Fibroblast of skin of left biceps (primary cell): ENCODE data around the gene GHRL.

ENCODE experiments used
- DNase-seq, 2 experiments: peaks; one replicate each; pipeline ENCODE4 v3.0.0-alpha.2; 2013; ENCODE audit warnings: low read depth in 2 of 2

Gene GHRL

GRCh38 chr3:10292505-10293419 is at the start of gene GHRL:
Gene GHRL (minus strand): TSS chr3:10292947. CDS start chr3:10290180, 2,767 bp downstream.
- no peak for DNase-seq

- DNase-seq = no peak
Measured at GRCh38 chr3:10341901-10342398, 49.2 kb upstream of the GHRL start.

- no peak for DNase-seq
Measured at GRCh38 chr3:10340476-10340875, 47.7 kb upstream of the GHRL start.

GRCh38 chr3:10340046-10340445 is 47.3 kb upstream of the GHRL start:
- DNase-seq = no peak

- DNase-seq = no peak
Measured at GRCh38 chr3:10339376-10339955, 46.7 kb upstream of the GHRL start.

GRCh38 chr3:10338591-10339353 is 46.0 kb upstream of the GHRL start:
- DNase-seq = no peak

- DNase-seq = no peak
Measured at GRCh38 chr3:10338164-10338470, 45.4 kb upstream of the GHRL start.

- DNase-seq = no peak
Measured at GRCh38 chr3:10337323-10338163, 44.8 kb upstream of the GHRL start.

GRCh38 chr3:10336761-10337160 is 44.0 kb upstream of the GHRL start:
- DNase-seq = no peak

GRCh38 chr3:10335871-10336622 is 43.3 kb upstream of the GHRL start:
- DNase-seq = no peak

GRCh38 chr3:10335190-10335738 is 42.5 kb upstream of the GHRL start:
- DNase-seq = no peak

GRCh38 chr3:10334459-10334858 is 41.7 kb upstream of the GHRL start:
- no peak for DNase-seq

- no peak for DNase-seq
Measured at GRCh38 chr3:10334042-10334441, 41.3 kb upstream of the GHRL start.

- no peak for DNase-seq
Measured at GRCh38 chr3:10333349-10333650, 40.6 kb upstream of the GHRL start.

GRCh38 chr3:10332481-10333348 is 40.0 kb upstream of the GHRL start:
- DNase-seq = no peak

- no peak for DNase-seq
Measured at GRCh38 chr3:10331320-10331719, 38.6 kb upstream of the GHRL start.

GRCh38 chr3:10330319-10330718 is 37.6 kb upstream of the GHRL start:
- no peak for DNase-seq

GRCh38 chr3:10329495-10330015 is 36.8 kb upstream of the GHRL start:
- DNase-seq = no peak

- DNase-seq = no peak
Measured at GRCh38 chr3:10328460-10329071, 35.8 kb upstream of the GHRL start.
